Stimulated activated CD8-positive, alpha-beta memory T cell treated with anti-CD3 and anti-CD28 coated beads, Interleukin-7, amount 100 ng/mL, for 48 hours (primary cell): ENCODE data around the gene RIMS1.

Source experiments
- DNase-seq, 2 donors: peaks; one replicate each; pipeline ENCODE4 v3.0.0-alpha.2; 2020; ENCODE audit warnings: low read depth in 1 of 2; ENCODE audit errors: extremely low read depth in 1 of 2

RIMS1 gene

DNA sequence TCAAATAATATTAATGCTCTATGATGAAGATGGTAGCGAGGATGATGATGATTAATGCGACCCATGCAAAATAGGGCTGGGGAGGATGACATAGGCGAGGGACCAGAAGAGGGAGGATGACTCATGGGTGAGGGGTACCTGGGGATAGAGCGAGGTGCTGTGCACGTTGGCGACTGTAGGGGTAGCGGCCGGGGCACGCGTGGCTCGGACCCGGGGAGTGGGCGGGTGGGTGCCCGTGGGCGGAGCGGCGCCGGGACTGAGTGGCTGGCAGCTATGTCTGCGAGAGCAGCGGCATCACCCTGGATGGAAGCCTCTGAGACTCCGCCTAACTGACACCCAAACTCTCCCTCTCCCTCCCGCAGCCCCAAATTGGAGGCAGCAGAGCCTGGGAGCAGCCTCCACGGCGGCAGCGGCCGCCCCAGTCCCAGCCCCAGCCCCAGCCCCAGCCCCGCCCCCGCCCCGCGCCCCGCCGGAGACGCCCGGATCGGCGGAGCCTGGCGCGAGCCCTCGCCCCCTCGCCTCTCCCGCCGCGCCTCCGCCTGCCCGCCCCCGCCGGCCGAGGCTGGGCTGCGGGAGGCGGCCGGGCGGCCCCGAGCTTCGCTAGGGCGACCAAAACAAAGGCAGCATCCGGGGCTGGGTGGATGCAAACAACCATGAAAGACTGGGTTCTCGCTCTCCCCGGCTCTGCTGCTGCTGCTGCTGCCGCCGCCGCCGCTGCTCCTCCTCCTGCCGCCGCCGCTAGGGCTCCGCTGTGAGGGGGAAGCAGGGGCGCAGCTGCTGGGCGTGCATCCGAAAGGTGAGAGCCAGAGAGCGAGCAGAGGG, at the start of gene RIMS1:
RIMS1 (plus strand) TSS at position 367 of the 822 bp plus-strand sequence. CDS start 474 bp downstream, outside the sequence.
- no peak for DNase-seq

GRCh38 chr6:71851214-71851613, 35.1 kb upstream of the RIMS1 start:
- no peak for DNase-seq

DNA sequence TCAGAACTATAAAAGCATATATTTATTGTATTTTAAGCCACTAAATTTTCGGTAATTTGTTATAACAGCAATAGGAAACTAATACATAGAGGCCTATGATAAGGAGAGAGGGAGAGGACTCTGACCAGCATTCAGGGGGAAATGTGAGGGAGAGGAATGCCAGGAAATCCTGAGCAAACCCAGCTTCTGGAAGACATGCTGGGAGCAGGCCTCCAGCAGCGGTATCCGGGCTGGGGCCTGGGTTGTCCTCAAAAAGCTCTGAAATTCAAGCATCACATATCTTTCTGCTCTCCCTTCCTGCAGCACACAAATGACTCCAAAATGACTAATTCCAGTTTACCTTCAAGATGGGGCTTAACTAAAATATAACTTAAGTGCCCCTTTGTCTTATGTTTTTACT, 33.4 kb upstream of the RIMS1 start:
- DNase-seq, result no peak

DNA sequence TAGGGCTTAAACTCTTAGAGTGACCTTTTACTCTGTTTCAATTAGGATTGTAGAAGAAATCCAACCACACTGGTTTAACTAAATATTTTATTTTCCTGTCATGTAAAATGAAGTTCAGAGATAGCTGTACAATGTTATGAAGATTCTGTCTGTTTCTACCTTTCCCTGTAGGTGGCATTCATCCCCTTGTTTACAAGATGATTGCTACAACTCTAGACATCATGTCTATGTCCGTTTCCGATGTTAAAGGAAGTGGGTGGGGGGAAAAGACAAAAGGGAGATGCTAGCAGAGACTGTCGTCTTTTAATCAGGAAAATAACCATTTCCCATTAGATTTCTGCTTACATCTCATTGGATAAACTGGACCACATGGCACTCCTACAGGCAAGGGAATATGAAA, 30.9 kb upstream of the RIMS1 start:
- no peak for DNase-seq

DNA sequence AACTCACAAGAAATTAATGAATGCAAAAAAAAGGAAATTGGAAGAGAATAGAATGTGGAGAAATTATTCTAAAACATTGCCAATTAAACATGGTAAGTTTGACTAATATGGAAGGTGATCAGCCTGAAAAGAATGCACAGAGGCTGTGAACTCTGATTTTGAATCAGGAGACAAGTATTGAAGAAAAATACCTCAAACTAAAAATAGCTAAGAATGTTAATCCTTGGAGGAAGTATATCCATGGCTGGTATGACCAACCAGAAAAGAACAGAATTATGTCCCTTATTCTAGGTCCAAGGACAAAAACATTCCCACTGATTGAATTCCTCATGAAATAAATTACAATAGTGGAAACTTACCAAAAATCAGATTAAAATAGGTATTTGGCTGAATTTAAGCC, 7.3 kb upstream of the RIMS1 start:
- no peak for DNase-seq

- no peak for DNase-seq
Observed at GRCh38 chr6:71887006-71887743, 825 bp downstream of the RIMS1 start.

GRCh38 chr6:71887744-71888230, 1.4 kb downstream of the RIMS1 start:
- no peak for DNase-seq

- no peak for DNase-seq
Observed at GRCh38 chr6:71888756-71889340, 2.5 kb downstream of the RIMS1 start.

DNA sequence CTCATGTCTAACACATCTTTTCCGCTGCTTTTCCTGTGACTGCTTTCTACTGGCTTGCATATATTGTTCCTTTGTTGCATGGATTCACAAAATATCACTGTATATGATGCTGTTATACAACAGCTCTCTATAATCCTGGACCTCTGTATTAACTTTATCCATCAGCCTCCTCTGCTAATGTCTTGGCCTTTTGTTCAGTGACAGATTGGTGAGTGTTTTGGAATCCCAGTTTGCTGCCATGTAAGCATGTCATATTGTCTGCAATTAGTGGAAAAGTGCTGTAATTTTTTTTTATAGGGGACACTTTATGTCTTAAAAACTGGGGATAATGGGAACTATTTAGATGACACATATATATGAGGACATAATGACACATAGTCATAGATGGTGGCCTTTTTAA, 3.0 kb downstream of the RIMS1 start:
- no peak for DNase-seq

- no peak for DNase-seq
Observed at GRCh38 chr6:71892641-71893040, 6.3 kb downstream of the RIMS1 start.

GRCh38 chr6:71900642-71901041, 14.3 kb downstream of the RIMS1 start:
- DNase-seq, result no peak

- no peak for DNase-seq
Observed at GRCh38 chr6:71902261-71902660, 15.9 kb downstream of the RIMS1 start.

GRCh38 chr6:71906813-71907212, 20.5 kb downstream of the RIMS1 start:
- DNase-seq, result no peak

DNA sequence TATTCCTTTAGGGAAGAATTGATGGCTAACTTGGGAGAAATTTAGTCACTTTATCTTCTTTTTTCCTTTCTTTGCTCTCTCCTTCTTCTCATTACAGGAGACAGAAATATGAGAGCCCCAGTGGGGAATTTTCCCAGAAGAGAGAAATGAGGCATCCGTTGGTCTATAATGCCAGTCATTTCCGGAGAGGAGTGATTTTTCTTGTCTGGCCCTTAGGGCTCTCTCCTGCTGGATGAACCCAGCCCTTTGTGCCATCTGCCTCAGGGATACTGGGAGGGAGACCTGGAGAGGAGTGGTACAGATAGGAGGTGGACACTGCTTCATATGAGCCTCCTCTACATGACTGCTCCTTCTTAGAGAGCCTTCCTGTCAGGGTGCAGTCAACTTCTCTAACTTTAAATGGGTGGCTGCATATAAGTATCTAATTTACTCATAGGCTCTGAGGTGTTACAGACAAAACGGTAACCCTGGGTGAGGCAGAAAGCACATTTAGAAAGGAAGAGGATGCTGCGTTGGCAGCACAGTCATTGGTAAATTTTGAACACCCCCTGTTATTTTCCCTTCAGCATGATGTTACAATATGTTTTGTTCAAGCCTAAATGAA, 21.9 kb downstream of the RIMS1 start:
- no peak for DNase-seq

GRCh38 chr6:71913444-71914234, 27.3 kb downstream of the RIMS1 start:
- DNase-seq, result no peak

DNA sequence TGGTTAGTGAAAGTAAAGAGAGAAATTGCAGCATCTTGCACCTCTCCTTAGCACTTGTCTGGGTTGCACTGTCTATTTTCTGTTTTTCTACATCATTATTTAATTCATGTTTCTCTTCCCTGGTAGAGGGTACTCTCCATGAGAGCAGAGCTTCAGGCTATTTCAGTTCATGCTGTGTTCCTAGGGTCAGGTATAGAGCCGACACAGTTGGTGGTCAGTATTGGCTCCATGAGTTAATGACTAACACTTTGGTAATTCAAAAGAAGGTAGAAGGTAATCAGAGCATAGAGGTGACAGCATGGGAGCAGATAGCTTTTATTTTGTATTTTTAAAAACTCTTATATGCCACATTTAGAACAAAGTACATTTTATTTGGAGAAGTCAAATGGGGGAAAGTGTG, 42.7 kb downstream of the RIMS1 start:
- no peak for DNase-seq

DNA sequence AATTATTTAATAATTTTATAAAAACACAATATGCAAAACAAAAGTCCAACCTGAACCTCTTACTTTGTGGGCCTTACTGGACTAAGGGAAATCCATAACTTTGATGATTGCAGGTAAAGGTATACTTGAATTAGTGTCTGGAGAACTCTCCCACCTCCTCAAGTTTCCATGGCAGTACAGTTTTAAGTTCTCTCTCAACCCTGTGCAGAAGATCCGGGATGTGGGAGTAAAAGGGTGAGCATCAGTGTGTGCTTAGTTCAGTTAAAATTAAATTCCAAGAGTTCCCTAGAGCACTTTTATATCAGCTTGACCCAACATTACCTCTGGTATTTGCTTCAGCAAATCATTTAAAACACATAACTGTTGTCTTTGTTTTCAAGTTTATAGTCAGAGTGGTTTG, 47.5 kb downstream of the RIMS1 start:
- DNase-seq, result no peak

- DNase-seq, result no peak
Observed at GRCh38 chr6:71965404-71965803, 79.1 kb downstream of the RIMS1 start.

GRCh38 chr6:71967436-71967835, 81.1 kb downstream of the RIMS1 start:
- DNase-seq, result no peak

DNA sequence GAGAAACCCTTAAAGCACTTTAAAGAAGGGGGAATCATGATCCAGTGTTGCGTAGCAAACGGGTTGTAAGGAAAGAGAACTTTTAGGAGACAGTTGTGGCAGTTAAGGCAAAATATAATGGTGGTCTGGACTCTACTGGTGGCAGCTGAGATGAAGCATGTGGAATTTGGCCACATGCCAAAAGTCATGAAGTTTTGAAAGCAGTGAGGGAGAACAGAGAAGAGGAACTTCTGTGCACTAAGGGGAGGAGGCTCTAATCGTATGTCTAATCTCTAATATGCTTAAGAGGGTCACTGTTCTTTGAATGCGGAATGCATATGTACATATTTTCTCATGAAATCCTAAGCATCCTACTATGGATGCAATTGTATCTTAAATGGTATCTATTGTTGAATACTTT, 91.5 kb downstream of the RIMS1 start:
- no peak for DNase-seq

DNA sequence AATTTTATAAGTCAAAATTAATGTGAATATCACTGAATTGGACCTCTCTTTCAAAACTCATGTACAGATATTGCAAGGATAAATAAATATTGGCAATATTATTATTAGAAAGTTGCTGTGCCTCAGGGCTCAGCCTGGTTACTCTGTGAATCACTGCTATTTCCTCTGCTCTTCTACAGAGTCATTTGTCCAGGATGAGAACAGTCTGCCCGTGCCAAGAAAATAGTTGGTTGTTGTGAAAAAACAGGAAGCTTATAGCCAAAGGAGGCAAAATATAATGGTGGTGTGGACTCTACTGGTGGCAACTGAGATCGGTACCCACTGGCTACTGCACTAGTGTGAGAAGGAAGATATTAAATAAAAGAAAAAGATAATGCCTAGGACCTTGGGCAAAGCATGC, 93.6 kb downstream of the RIMS1 start:
- DNase-seq, result no peak
